IMR-90 (cell line): Measurements from ENCODE around the gene FBH1. TPM values are rescaled to one million over a fixed set of nuclear protein-coding genes. Genes with fewer than 3 reads are reported as not detected.

Source experiments
- ATAC-seq: fragments of 200-7000 bp; cut with Tn5 transposase; 2 replicates; pipeline ENCODE4 v1.9.1; 2020; ENCODE audit warnings: low read depth, mild to moderate bottlenecking, moderate library complexity
- BruUV-seq: library from RNA; stranded (reverse); fragments of 400-500 nt; replicated peaks from 2 replicates; lab custom pipeline; 2021; lab: Mats Ljungman, UMichigan
- CTCF ChIA-PET: fragments of 300-600 bp; formaldehyde crosslinking; extraction: SDS; loops from one replicate; lab custom pipeline; 2021; ENCODE audit warnings: antibody characterized with exemption; lab: Yijun Ruan, JAX
- POLR2A ChIA-PET: fragments of 300-600 bp; sonication (Branson Sonifier 250); formaldehyde crosslinking; loops from one replicate; lab custom pipeline; 2022; ENCODE audit warnings: antibody characterized with exemption; ENCODE audit not compliant: unreplicated experiment; lab: Charles Lee
- DNase-seq: peaks from one replicate; pipeline ENCODE4 v3.0.0; 2013
- H2AFZ ChIP-seq: replicated peaks from 2 replicates; pipeline ENCODE3; 2013; ENCODE audit warnings: low read length, mild to moderate bottlenecking; ENCODE audit not compliant: poor library complexity
- H2AK5ac ChIP-seq: 2 replicates; pipeline ENCODE4 v1.6.1; 2013; ENCODE audit warnings: low read depth, low read length, inconsistent platforms
- H2AK9ac ChIP-seq: replicated peaks from 2 replicates; pipeline ENCODE3; 2013; ENCODE audit warnings: mild to moderate bottlenecking, low read depth, low read length, moderate library complexity; ENCODE audit not compliant: poor library complexity
- H2BK120ac ChIP-seq: 2 replicates; pipeline ENCODE4 v1.6.1; 2013; ENCODE audit warnings: low read depth, low read length, inconsistent platforms
- H2BK15ac ChIP-seq: 3 replicates; pipeline ENCODE4 v1.6.1; 2013; ENCODE audit warnings: low read depth, low read length, inconsistent platforms
- H2BK20ac ChIP-seq: 2 replicates; pipeline ENCODE4 v1.6.1; 2013; ENCODE audit warnings: low read depth, mild to moderate bottlenecking, inconsistent platforms, low read length, moderate library complexity
- H2BK5ac ChIP-seq: 2 replicates; pipeline ENCODE4 v1.6.1; 2013; ENCODE audit warnings: mild to moderate bottlenecking, low read depth, low read length, inconsistent platforms; ENCODE audit not compliant: poor library complexity, severe bottlenecking
- H3K14ac ChIP-seq: replicated peaks from 2 replicates; pipeline ENCODE4 v1.6.1; 2013; ENCODE audit warnings: low read depth, low read length, inconsistent platforms
- H3K18ac ChIP-seq: 2 replicates; pipeline ENCODE4 v1.6.1; 2013; ENCODE audit warnings: low read depth, low read length, control low read depth
- H3K23ac ChIP-seq: 2 replicates; pipeline ENCODE4 v1.6.1; 2013; ENCODE audit warnings: low read depth, low read length, inconsistent platforms
- H3K27ac ChIP-seq: 2 replicates; pipeline ENCODE4 v1.5.1; 2013; ENCODE audit warnings: mild to moderate bottlenecking, control low read depth, low read length; ENCODE audit not compliant: insufficient read depth
- H3K27me3 ChIP-seq: 2 replicates; pipeline ENCODE4 v1.6.1; 2013; ENCODE audit warnings: low read length; ENCODE audit not compliant: control insufficient read depth, insufficient read depth
- H3K36me3 ChIP-seq: 2 replicates; pipeline ENCODE4 v1.6.1; 2013; ENCODE audit warnings: low read length, mixed read lengths; ENCODE audit not compliant: control insufficient read depth, insufficient read depth
- H3K4ac ChIP-seq: 2 replicates; pipeline ENCODE4 v1.6.1; 2013; ENCODE audit warnings: low read depth, low read length, inconsistent platforms
- H3K4me1 ChIP-seq: 2 replicates; pipeline ENCODE4 v1.6.1; 2013; ENCODE audit warnings: low read length, mixed read lengths; ENCODE audit not compliant: control insufficient read depth, insufficient read depth
- H3K4me2 ChIP-seq: 2 replicates; pipeline ENCODE4 v1.6.1; 2013; ENCODE audit warnings: low read depth, mild to moderate bottlenecking, control low read depth, low read length, moderate library complexity
- H3K4me3 ChIP-seq: 2 replicates; pipeline ENCODE4 v1.5.1; 2013; ENCODE audit warnings: low read depth, mild to moderate bottlenecking, control low read depth, low read length, moderate library complexity; ENCODE audit not compliant: insufficient read depth
- H3K56ac ChIP-seq: 2 replicates; pipeline ENCODE4 v1.6.1; 2013; ENCODE audit warnings: low read length, inconsistent platforms; ENCODE audit not compliant: insufficient read depth; ENCODE audit errors: extremely low read depth
- H3K79me1 ChIP-seq, 2 experiments: 2 replicates each; pipeline ENCODE4 v1.6.1; 2013; ENCODE audit warnings: low read length in 2 of 2, inconsistent platforms in 1 of 2, low read depth in 1 of 2
- H3K9ac ChIP-seq: 2 replicates; pipeline ENCODE4 v1.6.1; 2013; ENCODE audit warnings: low read depth, low read length, control low read depth
- H3K9me1 ChIP-seq: 2 replicates; pipeline ENCODE4 v1.6.1; 2013; ENCODE audit warnings: low read length, inconsistent platforms; ENCODE audit not compliant: insufficient read depth
- H3K9me3 ChIP-seq: 2 replicates; pipeline ENCODE4 v1.6.1; 2013; ENCODE audit warnings: low read length; ENCODE audit not compliant: control insufficient read depth, insufficient read depth
- H4K20me1 ChIP-seq: 2 replicates; pipeline ENCODE4 v1.6.1; 2013; ENCODE audit warnings: low read length, inconsistent platforms; ENCODE audit not compliant: insufficient read depth
- H4K5ac ChIP-seq: 2 replicates; pipeline ENCODE4 v1.6.1; 2013; ENCODE audit warnings: mild to moderate bottlenecking, low read depth, low read length, control low read depth
- H4K8ac ChIP-seq, 2 experiments: 2 replicates each; pipeline ENCODE4 v1.6.1; 2013; ENCODE audit warnings: low read depth in 2 of 2, low read length in 2 of 2, control low read depth in 1 of 2, inconsistent platforms in 1 of 2
- H4K91ac ChIP-seq: 2 replicates; pipeline ENCODE4 v1.6.1; 2013; ENCODE audit warnings: low read depth, low read length, inconsistent platforms; ENCODE audit not compliant: insufficient read depth
- BHLHE40 ChIP-seq: fragments of 150-350 bp; IDR thresholded peaks from 2 replicates; pipeline ENCODE4 v1.6.1; 2016; ENCODE audit warnings: mild to moderate bottlenecking, low read depth, low read length
- CEBPB ChIP-seq: IDR thresholded peaks from 2 replicates; pipeline ENCODE4 v1.6.1; 2012; ENCODE audit warnings: low read depth, low read length, improper control_type of control experiment
- CHD1 ChIP-seq: IDR thresholded peaks from 2 replicates; pipeline ENCODE4 v1.6.1; 2012; ENCODE audit warnings: low read depth, low read length, improper control_type of control experiment
- ELK1 ChIP-seq: fragments of 150-350 bp; IDR thresholded peaks from 2 replicates; pipeline ENCODE4 v1.6.1; 2016; ENCODE audit warnings: low read depth, mild to moderate bottlenecking, low read length, moderate library complexity, borderline replicate concordance
- MAFK ChIP-seq: IDR thresholded peaks from 2 replicates; pipeline ENCODE4 v1.6.1; 2012; ENCODE audit warnings: low read depth, low read length, improper control_type of control experiment
- MXI1 ChIP-seq: IDR thresholded peaks from 2 replicates; pipeline ENCODE4 v1.6.1; 2012; ENCODE audit warnings: low read depth, mild to moderate bottlenecking, low read length, moderate library complexity, borderline replicate concordance
- NFE2L2 ChIP-seq: fragments of 150-350 bp; IDR thresholded peaks from 2 replicates; pipeline ENCODE4 v1.6.1; 2016; ENCODE audit warnings: low read depth, mild to moderate bottlenecking, low read length
- RAD21 ChIP-seq: IDR thresholded peaks from 2 replicates; pipeline ENCODE4 v1.6.1; 2012; ENCODE audit warnings: low read length, improper control_type of control experiment
- RCOR1 ChIP-seq: IDR thresholded peaks from 2 replicates; pipeline ENCODE4 v1.6.1; 2012; ENCODE audit warnings: mild to moderate bottlenecking, low read length, improper control_type of control experiment; ENCODE audit not compliant: insufficient replicate concordance
- RFX5 ChIP-seq: IDR thresholded peaks from 2 replicates; pipeline ENCODE4 v1.8.0; 2012; ENCODE audit warnings: low read depth, mild to moderate bottlenecking, low read length, moderate library complexity
- WGBS, 2 experiments: methylation state at CpG; one replicate each; pipeline versions ENCODE4 v1.1.5 to v1.1.7; 2013; ENCODE audit warnings: missing lambda C conversion rate in 2 of 2; ENCODE audit not compliant: insufficient read length in 1 of 2; ENCODE audit errors: extremely low coverage in 2 of 2; 5-methylcytosine and 5-hydroxymethylcytosine counted together
- dilution Hi-C: fragments of 300-500 bp; cut with HindIII; formaldehyde crosslinking; loops from one replicate; pipeline ENCODE4 v1.14.3; 2018; ENCODE audit warnings: low sequenced_read_pairs; ENCODE audit not compliant: unreplicated experiment
- in situ Hi-C: fragments of 300-500 bp; cut with MboI; formaldehyde crosslinking; loops from 3 replicates; pipeline ENCODE4 v1.14.3; 2019; ENCODE audit warnings: low sequenced_read_pairs, inconsistent platforms, mixed read lengths
- intact Hi-C: fragments of 100-400 bp; cut with micrococcal nuclease; formaldehyde crosslinking; loops from 2 replicates; pipeline ENCODE4 v1.10.0; 2022
- polyA plus RNA-seq, 3 experiments: library from polyadenylated mRNA; depleted of rRNA; stranded (reverse); fragments of >200 nt; gene quantifications; 2 replicates each; pipeline ENCODE4 v1.2.3, GENCODE V29; 2012; ENCODE audit warnings: low replicate concordance in 1 of 3
- total RNA-seq: library from RNA; depleted of rRNA; stranded (reverse); fragments of >200 nt; gene quantifications from 2 replicates; pipeline ENCODE4 v1.2.3, GENCODE V29; 2012

The FBH1 gene
- total and polyA plus RNA-seq, 2 of the 4 experiments (the other 2 are of a cell fraction): 59.3 to 72.2 TPM

- TF ChIP-seq CEBPB: no peak
Measured at GRCh38 chr10:5873515-5873995, 16.5 kb upstream of the FBH1 start (continued).

GRCh38 chr10:5876181-5876768 is 13.8 kb upstream of the FBH1 start:
- in situ Hi-C loops (no loop called here), intact Hi-C loops (no loop called here), dilution Hi-C loops (no loop called here)
- Histone ChIP-seq H3K4me1 (0 out of 2 replicates have a peak, but pooled peaks cover 4% of the 10 kb centered on the region), H3K23ac (no peak overlapping the region), H3K27me3 (no peaks in the 10 kb centered on the region), H3K14ac (no peak overlapping the region), H4K20me1 (no peaks in the 10 kb centered on the region), H3K36me3 (peaks cover 28% of the 10 kb centered on the region), H2BK120ac (no peak overlapping the region), H3K4me2 (no peak overlapping the region; the same call in 1 of the 2 replicates), H2AK5ac (no peak overlapping the region), H3K4ac (no peak overlapping the region), H2BK15ac (no peak overlapping the region), H4K8ac (no peak overlapping the region), H4K91ac (no peak overlapping the region), H2BK5ac (no peak overlapping the region), H3K9ac (no peak overlapping the region), H2AK9ac (peak overlapping the region; percentile 61), H3K18ac (no peak overlapping the region), H3K9me1 (peaks cover 4% of the 10 kb centered on the region; the same call in 1 of the 2 replicates), H3K27ac (no peak overlapping the region), H2BK20ac (no peak overlapping the region), H3K4me3 (no peak overlapping the region), H3K79me1 (peaks cover 0 to 5% of the 10 kb centered on the region in 2 experiments; a peak in 1 of 4 replicates), H3K56ac (no peak overlapping the region), H2AFZ (no peak overlapping the region), H4K5ac (no peak overlapping the region), H3K9me3 (no peaks in the 10 kb centered on the region)
- DNase-seq (peak; percentile 36), ATAC-seq (no peak)
- no TSS peak for BruUV-seq
- TF ChIP-seq RCOR1 (no peak), MAFK (no peak), RFX5 (no peak), MXI1 (no peak), NFE2L2 (no peak), RAD21 (no peak), ELK1 (no peak), CHD1 (no peak), BHLHE40 (no peak)
- 66% methylated on average over 11 of the region's 14 CpGs; no CpG with 5 or more reads in 1 of the 2 experiments for whole genome bisulfite sequencing, 2 experiments
- POLR2A ChIA-PET: no interaction called here
- CTCF ChIA-PET: no interaction called here
